ENCODE results near the gene PSMD12. TPM values are rescaled to one million over a fixed set of nuclear protein-coding genes. Genes with fewer than 3 reads are reported as not detected.
"Not testable (repeated sequence)": the region's sequence is repeated elsewhere in the genome, so short reads cannot be mapped to it uniquely, and the experiment has no call there.

Gene PSMD12
- total RNA-seq, 1 donor from 2014 or later: 36.5 TPM

DNA sequence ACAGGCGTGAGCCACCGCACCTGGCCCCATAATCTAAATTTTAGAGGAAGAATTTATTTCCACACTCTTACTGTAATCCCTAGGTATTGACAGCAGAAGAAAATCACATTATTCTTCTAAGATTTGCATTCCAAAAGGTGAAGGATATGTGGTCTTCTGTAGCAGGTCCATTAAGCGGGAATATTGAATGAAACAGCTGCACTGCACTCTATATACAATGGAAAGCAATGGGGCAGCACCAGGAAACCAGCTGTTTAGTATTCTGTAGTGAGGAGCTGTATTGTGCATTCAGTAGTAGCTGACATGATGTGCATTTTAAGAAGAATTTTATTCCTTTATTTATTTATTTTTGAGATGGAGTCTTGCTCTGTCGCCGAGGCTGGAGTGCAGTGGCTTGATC, 49.6 kb downstream of the PSMD12 start:
- H3K27me3 ChIP-seq (ENCODE audit: control insufficient read depth, insufficient read depth, low read length): no peaks in the 10 kb centered on the region
- H3K4me3 ChIP-seq (ENCODE audit: low read depth, low read length): no peak overlapping the region

DNA sequence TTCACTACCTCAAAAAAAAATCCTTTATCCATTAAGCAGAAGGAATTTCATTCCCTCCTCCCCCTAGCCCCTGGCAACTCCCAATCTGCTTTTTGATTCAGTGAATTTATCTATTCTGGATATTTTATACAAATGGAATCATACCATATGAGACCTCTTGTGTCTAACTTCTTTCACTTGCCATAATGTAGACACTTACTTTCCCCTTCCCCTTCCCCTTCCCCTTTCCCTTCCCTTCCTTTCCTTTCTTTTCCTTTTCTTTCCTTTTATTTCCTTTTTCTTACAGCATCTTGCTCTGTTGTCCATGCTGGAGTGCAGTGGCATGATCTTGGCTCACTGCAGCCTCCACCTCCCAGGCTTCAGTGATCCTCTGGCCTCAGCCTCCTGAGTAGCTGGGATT, 50.5 kb downstream of the PSMD12 start:
- Histone ChIP-seq H3K4me3 (ENCODE audit: low read depth, low read length) (no peak overlapping the region), H3K36me3 (ENCODE audit: control insufficient read depth, insufficient read depth, low read length) (no peaks in the 10 kb centered on the region), H3K27me3 (ENCODE audit: control insufficient read depth, insufficient read depth, low read length) (no peaks in the 10 kb centered on the region)
- DNase-seq (ENCODE audit: low read depth): no peak
- TF ChIP-seq, protein P1, sequence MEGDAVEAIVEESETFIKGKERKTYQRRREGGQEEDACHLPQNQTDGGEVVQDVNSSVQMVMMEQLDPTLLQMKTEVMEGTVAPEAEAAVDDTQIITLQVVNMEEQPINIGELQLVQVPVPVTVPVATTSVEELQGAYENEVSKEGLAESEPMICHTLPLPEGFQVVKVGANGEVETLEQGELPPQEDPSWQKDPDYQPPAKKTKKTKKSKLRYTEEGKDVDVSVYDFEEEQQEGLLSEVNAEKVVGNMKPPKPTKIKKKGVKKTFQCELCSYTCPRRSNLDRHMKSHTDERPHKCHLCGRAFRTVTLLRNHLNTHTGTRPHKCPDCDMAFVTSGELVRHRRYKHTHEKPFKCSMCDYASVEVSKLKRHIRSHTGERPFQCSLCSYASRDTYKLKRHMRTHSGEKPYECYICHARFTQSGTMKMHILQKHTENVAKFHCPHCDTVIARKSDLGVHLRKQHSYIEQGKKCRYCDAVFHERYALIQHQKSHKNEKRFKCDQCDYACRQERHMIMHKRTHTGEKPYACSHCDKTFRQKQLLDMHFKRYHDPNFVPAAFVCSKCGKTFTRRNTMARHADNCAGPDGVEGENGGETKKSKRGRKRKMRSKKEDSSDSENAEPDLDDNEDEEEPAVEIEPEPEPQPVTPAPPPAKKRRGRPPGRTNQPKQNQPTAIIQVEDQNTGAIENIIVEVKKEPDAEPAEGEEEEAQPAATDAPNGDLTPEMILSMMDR (IDR thresholded peaks at IDR 0.05; ENCODE audit: insufficient read depth, low read length, poor library complexity, severe bottlenecking): no peak

More for the DNA sequence above, 49.6 kb downstream of the PSMD12 start:
- no peak for DNase-seq (ENCODE audit: low read depth)
- TF ChIP-seq, protein P1 (IDR thresholded peaks at IDR 0.05; ENCODE audit: insufficient read depth, low read length, poor library complexity, severe bottlenecking): no peak
- no peaks in the 10 kb centered on the region for H3K36me3 ChIP-seq (ENCODE audit: control insufficient read depth, insufficient read depth, low read length)

DNA sequence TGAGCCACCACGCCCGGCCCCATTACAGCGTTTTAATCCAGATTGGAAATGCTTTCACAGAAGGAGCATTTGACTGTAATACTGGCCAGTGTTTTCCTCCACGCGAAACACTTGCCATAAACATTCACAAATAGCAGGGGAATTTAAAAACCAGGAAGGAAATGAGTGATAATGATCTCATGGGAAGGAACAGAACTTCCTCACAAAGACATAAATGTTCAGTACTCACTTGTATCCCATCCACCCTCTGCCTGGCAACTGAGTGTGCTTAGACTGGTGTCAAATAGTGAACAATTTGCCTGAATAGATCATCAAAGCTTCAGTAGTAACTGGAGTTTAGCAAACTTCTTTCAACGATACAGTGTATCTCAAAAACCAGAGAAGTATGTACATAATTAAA, 54.1 kb downstream of the PSMD12 start:
- no peaks in the 10 kb centered on the region for H3K27me3 ChIP-seq (ENCODE audit: control insufficient read depth, insufficient read depth, low read length)
- no peak overlapping the region for H3K4me3 ChIP-seq (ENCODE audit: low read depth, low read length)
- H3K36me3 ChIP-seq (ENCODE audit: control insufficient read depth, insufficient read depth, low read length): no peaks in the 10 kb centered on the region
- no peak for DNase-seq (ENCODE audit: low read depth)
- TF ChIP-seq, protein P1 (IDR thresholded peaks at IDR 0.05; ENCODE audit: insufficient read depth, low read length, poor library complexity, severe bottlenecking): no peak

DNA sequence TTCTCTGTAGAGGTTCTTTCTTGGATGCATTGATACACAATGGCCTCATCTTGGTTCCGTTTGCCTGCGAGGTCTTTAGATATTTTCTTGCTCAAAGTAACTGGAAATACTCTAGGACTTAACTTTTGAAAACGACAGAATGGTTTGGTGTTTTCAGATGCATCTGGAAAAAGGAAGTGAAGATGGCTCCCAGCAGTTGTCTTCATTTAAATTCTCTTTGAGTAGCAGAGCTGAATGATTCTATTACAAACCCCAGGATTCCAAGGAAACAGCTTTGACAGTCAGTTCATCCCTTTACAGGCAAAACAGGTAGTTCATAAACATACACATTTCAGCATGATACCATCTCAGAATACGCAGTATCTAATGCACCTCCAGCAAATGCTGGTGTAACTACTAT, 54.8 kb downstream of the PSMD12 start:
- H3K4me3 ChIP-seq (ENCODE audit: low read depth, low read length): no peak overlapping the region
- no peak for DNase-seq (ENCODE audit: low read depth)
- TF ChIP-seq, protein P1 (IDR thresholded peaks at IDR 0.05; ENCODE audit: insufficient read depth, low read length, poor library complexity, severe bottlenecking): no peak
- no peaks in the 10 kb centered on the region for H3K36me3 ChIP-seq (ENCODE audit: control insufficient read depth, insufficient read depth, low read length)
- no peaks in the 10 kb centered on the region for H3K27me3 ChIP-seq (ENCODE audit: control insufficient read depth, insufficient read depth, low read length)

DNA sequence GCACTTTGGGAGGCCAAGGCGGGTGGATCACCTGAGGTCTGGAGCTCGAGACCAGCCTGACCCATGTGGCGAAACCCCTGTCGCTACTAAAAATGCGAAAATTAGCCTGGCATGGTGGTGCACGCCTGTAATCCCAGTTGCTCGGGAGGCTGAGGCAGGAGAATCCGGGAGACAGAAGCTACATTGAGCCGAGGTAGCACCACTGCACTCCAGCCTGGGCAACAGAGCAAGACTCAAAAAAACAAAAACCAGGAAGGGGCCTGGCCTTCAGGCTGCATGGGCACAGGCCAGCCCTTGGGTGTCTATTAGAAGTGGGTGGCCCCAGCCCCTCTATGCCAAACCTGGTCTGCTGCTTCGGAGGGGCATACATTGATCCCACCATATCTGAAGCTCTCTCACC, 56.0 kb downstream of the PSMD12 start:
- TF ChIP-seq, protein P1 (IDR thresholded peaks at IDR 0.05; ENCODE audit: insufficient read depth, low read length, poor library complexity, severe bottlenecking): no peak
- no peaks in the 10 kb centered on the region for H3K36me3 ChIP-seq (ENCODE audit: control insufficient read depth, insufficient read depth, low read length)
- H3K27me3 ChIP-seq (ENCODE audit: control insufficient read depth, insufficient read depth, low read length): no peaks in the 10 kb centered on the region
- DNase-seq (ENCODE audit: low read depth): no peak
- no peak overlapping the region for H3K4me3 ChIP-seq (ENCODE audit: low read depth, low read length)

DNA sequence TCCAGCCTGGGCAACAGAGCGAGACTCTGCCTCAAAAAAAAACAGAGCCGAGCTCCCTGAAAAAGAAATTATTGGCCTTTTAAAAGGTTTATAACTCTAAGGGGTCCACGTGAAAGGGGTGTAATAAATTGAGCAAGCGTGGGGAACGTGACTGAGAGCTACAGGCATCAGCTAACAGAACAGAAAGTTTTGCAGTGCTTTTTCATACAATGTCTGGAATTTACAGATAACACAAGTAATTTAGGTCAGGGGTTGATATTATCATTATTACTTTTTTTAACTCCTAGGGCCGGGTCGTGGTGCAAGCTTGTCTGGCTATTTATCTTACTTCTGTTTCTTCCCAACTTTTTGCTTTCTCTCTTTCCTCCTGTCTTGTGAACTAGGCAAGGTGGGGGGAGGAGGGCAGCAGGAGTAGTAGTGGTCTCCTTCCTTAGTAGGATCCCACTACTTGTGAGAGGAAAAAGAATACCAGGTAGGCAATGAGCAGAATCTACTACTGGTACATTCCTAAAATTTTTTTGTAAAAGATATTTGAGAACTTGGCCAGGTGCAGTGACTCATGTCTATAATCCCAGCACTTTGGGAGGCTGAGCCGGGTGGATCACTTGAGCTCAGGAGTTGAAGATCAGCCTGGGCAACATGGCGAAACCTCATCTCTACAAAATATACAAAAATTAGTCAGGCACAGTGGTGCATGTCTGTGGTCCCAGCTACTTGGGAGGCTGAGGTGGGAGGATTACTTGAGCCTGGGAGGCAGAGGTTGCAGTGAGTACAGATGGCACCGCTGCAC, 60.7 kb downstream of the PSMD12 start:
- DNase-seq (ENCODE audit: low read depth); H3K27me3 ChIP-seq (ENCODE audit: control insufficient read depth, insufficient read depth, low read length); H3K4me3 ChIP-seq (ENCODE audit: low read depth, low read length); H3K36me3 ChIP-seq (ENCODE audit: control insufficient read depth, insufficient read depth, low read length): not testable (repeated sequence)

All from kidney epithelial cell (primary cell).